GM19452 (cell line): ENCODE results near the gene HYCC1.
"Not testable (repeated sequence)": the region's sequence is repeated elsewhere in the genome, so short reads cannot be mapped to it uniquely, and the experiment has no call there.

ENCODE experiments used
- ATAC-seq: cut with Tn5 transposase; IDR thresholded peaks from one replicate; pipeline ENCODE4 v1.9.1; 2021; ENCODE audit not compliant: unreplicated experiment

HYCC1 gene

DNA sequence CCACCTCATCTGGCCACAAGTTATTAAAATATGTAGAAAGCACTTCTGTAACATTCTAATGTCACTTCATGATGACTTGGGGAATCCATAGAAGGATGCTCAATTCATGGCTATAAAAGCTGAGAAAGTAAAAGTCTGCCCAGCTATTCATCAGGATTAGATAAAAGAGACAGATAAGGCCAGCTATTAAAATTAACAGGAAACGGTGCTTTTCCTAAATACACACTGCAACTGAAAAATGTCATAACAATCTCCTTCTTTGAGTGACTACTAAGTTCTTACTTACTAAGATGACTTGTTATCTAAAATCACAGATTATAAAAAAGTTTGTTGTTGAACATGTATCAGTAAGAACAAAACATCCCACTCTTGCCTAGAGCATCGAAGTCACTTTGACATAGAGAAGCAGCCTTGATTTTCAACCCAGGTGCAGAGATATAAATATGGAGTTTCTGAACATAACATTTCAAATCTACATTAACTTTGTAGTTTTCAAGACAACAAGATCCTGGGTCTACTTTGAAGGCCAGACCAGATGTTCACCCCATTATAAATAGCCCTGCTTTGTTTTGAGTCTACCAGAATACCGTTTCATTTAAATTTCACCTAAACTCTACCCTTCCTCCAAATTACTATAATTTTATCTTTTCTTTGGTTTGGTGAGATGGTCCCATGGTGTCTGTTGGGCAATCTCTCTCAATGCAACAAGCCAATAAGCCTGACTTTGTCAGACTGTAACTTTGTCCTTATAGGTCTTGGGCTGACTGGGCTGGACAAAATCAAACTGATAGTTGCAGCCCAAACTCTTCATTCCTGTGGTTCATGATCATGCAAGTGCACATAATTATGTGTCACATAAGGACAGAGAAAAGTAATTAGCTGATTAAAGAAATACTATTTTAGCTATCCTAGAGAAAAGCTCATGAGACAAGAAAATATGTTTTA, 24.0 kb downstream of the HYCC1 start:
- ATAC-seq = no peak

GRCh38 chr7:22985436-22985835, 28.5 kb downstream of the HYCC1 start:
- ATAC-seq = no peak

DNA sequence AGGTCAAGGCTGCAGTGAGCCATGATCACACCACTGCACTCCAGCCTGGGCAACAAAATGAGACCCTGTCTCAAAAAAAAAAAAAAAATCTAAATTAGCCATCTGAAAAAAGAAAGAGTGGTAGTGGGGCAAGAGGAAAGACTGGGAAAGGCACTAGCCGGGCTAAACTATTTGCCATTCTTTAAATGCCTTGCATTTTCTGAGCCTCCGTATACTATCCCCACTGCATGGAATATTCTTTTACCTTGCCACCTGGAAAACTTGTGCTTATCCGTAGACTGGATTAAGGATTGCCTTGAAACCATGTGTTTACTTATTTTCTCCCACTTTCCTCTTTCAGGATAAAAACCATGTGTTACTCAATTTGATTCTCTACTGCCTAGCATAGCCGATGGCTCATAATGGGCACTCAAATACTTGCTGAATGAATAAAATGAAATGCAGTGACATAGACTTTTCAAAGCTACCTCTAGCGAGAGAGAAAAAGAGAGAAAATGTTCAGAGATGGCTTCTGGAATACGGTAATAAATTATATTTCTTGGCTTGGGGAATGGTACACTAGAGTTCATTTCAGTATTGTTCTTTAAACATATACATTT, 30.6 kb downstream of the HYCC1 start:
- ATAC-seq = no peak

DNA sequence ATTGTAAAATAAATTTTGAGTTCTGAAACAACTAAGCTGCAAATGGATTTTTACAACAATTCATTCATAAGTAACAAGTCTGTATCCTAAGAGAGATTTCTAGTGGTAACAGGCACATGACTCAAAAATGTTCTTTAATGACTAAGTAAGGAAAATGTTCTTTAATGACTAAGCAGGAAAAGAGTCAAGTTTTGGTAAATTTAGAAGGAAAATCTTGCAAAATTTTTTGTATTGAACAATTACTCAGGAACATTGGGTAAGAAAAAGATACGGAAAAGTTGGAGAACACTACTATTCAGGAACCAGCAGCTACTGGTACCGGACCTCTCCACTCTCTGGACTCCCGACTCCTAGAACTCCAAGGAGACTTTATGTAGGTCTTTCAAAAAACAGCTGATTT, 33.5 kb downstream of the HYCC1 start:
- ATAC-seq = no peak

- no peak for ATAC-seq
Observed at GRCh38 chr7:22979861-22980260, 34.1 kb downstream of the HYCC1 start.

DNA sequence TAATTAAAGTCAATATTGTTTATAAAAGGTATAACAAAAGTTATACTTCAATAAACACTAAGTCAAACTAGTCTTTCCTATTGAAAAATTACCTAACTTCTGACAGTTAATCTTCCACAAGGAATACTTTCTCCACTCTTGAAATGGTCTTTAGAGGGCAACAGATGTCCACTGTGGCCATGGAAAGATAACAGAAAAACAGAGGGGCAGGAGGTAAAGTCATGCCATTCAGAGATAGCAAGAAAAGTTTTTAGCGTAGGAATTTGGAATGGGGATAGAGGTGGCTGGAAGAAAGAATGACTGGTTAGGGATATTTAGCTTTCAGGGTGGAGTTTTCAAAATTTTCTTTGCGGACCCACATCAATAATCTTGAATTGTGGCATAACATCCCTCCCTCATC, 34.7 kb downstream of the HYCC1 start:
- ATAC-seq = no peak

DNA sequence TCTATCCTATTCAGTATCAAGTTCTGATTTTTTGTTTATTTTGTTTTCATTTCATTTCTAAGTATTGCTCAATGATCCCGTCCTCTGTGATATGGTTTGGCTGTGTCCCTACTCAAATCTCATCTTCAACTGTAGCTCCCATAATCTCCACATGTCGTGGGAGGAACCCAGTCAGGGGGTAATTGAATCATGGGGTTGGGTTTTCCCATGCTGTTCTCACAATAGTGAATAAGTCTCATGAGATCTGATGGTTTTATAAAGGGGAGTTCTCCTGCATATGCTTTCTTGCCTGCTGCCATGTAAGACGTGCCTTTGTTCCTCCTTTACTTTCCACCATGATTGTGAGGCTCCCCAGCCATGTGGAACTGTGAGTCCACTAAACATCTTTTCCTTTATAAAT, 39.3 kb downstream of the HYCC1 start:
- ATAC-seq = not testable (repeated sequence)

DNA sequence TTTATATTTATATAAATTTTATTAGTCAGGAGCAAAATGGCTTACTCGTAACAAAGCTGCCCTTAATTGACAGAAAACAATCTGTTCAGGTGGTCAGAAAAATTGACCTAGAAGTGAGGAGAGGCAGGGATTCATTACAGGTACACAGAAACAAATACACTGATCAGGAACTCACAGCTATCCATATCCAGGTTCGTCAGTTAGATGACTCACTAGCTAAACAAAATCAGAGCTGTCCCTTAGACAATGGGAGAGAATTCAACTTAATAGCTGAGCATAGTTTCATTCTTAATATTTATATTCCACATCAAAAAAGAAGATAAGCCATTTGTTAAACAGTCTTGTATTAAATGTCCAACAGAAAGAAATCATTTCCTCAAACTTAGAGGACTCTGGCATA, 41.7 kb downstream of the HYCC1 start:
- ATAC-seq = no peak

GRCh38 chr7:22969010-22969431, 44.9 kb downstream of the HYCC1 start:
- ATAC-seq = no peak
